Upper lobe of right lung (tissue), 1 donor: Measurements from ENCODE around the gene PTPRK. TPM values are rescaled to one million over a fixed set of nuclear protein-coding genes. Genes with fewer than 3 reads are reported as not detected.

Source experiments
- ATAC-seq: fragments of 200-7000 bp; cut with Tn5 transposase; one replicate; pipeline ENCODE4 v1.9.1; 2020; ENCODE audit warnings: mild to moderate bottlenecking, moderate library complexity
- DNase-seq: peaks from one replicate; pipeline ENCODE4 v3.0.0-alpha.2; 2020
- H3K27ac ChIP-seq: fragments of 200-600 bp; one replicate; pipeline ENCODE4 v1.8.0; 2022
- H3K27me3 ChIP-seq: fragments of 200-600 bp; one replicate; pipeline ENCODE4 v1.8.0; 2022; ENCODE audit warnings: mild to moderate bottlenecking
- H3K36me3 ChIP-seq: fragments of 200-600 bp; one replicate; pipeline ENCODE4 v1.8.0; 2022
- H3K4me1 ChIP-seq: fragments of 200-600 bp; one replicate; pipeline ENCODE4 v1.8.0; 2022
- H3K4me3 ChIP-seq: fragments of 200-600 bp; one replicate; pipeline ENCODE4 v1.8.0; 2022; ENCODE audit warnings: mild to moderate bottlenecking
- H3K9me3 ChIP-seq: fragments of 200-600 bp; one replicate; pipeline ENCODE4 v1.8.0; 2022
- intact Hi-C: fragments of 100-400 bp; cut with DNase I; formaldehyde crosslinking; loops from one replicate; pipeline ENCODE4 v1.11.0; 2022
- total RNA-seq: library from RNA; stranded (reverse); fragmentation: NEBNext Ultra II Directional; extraction: Animal tissue kit (Norgen Biotek cat#: 25700); gene quantifications from one replicate; pipeline ENCODE4 v1.2.1, GENCODE V29; 2021
- TF ChIP-seq, protein P1 (sequence below): fragments of 200-600 bp; IDR thresholded peaks from one replicate; pipeline ENCODE4 v1.8.0; 2022; ENCODE audit warnings: antibody characterized with exemption
- donor health status: DM: no; HTN: yes; CAD: no; lungs with severe emphysema.

Gene PTPRK
- total RNA-seq, 1 donor from 2014 or later = 64.6 TPM

DNA sequence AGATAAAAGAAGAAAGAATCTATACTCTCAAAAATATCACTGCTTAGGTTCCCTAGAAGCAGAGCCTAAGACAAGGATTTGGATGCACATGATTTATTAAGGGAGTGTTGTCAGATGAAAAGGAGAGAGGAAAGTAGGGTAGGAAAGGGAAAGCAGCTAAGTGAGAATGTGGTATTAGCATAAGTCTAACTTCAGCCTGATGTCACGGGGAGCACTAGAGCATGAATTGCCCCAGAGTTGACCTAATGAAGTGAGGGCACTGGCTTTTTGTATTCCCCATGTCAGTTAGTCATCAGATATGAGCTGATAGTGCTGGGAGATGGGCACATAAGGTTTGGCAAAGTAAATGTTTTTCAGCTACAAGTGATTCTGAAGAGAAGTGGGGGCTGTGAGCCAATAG is 490.6 kb downstream of the PTPRK start:
- H3K27ac ChIP-seq = no peak overlapping the region
- H3K4me3 ChIP-seq = no peak overlapping the region
- no peaks in the 10 kb centered on the region for H3K27me3 ChIP-seq
- TF ChIP-seq, protein P1, sequence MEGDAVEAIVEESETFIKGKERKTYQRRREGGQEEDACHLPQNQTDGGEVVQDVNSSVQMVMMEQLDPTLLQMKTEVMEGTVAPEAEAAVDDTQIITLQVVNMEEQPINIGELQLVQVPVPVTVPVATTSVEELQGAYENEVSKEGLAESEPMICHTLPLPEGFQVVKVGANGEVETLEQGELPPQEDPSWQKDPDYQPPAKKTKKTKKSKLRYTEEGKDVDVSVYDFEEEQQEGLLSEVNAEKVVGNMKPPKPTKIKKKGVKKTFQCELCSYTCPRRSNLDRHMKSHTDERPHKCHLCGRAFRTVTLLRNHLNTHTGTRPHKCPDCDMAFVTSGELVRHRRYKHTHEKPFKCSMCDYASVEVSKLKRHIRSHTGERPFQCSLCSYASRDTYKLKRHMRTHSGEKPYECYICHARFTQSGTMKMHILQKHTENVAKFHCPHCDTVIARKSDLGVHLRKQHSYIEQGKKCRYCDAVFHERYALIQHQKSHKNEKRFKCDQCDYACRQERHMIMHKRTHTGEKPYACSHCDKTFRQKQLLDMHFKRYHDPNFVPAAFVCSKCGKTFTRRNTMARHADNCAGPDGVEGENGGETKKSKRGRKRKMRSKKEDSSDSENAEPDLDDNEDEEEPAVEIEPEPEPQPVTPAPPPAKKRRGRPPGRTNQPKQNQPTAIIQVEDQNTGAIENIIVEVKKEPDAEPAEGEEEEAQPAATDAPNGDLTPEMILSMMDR = no peak
- no peaks in the 10 kb centered on the region for H3K36me3 ChIP-seq
- DNase-seq = no peak
- H3K9me3 ChIP-seq = no peaks in the 10 kb centered on the region
- ATAC-seq = no peak
- intact Hi-C loops = no loop called here
- no peaks in the 10 kb centered on the region for H3K4me1 ChIP-seq

DNA sequence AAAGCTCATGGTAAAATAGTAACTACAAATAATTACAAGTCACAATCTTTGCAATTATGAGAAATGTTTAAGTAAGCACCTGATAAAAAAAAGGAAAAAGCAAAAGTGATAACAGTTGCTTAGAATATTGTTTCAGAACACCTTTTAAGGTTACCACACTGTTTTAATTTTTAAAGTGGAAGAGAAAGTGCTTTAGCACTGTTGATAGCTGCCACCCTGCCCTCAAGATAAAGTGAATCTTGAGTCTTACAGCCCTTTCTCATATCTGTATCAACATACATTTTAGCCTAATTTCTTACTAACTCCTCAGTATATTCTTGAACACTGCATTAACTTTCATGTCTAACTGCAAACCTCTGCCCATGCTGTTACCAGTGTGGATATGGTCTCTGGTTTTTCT is 492.2 kb downstream of the PTPRK start:
- intact Hi-C loops = no loop called here
- Histone ChIP-seq H3K4me1 (no peaks in the 10 kb centered on the region), H3K27me3 (no peaks in the 10 kb centered on the region), H3K36me3 (no peaks in the 10 kb centered on the region), H3K4me3 (no peak overlapping the region), H3K27ac (no peak overlapping the region), H3K9me3 (no peaks in the 10 kb centered on the region)
- TF ChIP-seq, protein P1 = no peak
- ATAC-seq (no peak), DNase-seq (no peak)

DNA sequence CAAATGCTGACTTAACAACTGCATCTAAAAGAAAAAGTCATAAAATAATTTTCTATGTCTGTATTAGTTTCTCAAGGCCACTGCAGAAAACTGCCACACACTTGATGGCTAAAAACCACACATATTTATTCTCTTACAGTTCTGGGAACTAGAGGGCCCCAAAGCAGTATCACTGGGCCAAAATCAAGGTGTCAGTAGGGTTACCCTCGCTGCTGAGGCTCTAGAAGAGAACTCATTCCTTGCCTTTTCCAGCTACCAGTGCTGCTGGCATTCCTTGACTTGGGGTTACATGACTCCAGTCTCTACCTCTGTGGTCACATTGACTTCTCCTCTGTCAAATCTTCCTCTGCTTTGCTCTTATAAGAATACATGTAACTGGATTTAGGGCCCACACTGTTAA is 494.9 kb downstream of the PTPRK start:
- ATAC-seq = no peak
- H3K9me3 ChIP-seq = no peaks in the 10 kb centered on the region
- no peaks in the 10 kb centered on the region for H3K4me1 ChIP-seq
- no peak overlapping the region for H3K4me3 ChIP-seq
- H3K36me3 ChIP-seq = no peaks in the 10 kb centered on the region
- intact Hi-C loops = no loop called here
- H3K27ac ChIP-seq = no peak overlapping the region
- TF ChIP-seq, protein P1 = no peak
- no peaks in the 10 kb centered on the region for H3K27me3 ChIP-seq
- no peak for DNase-seq

DNA sequence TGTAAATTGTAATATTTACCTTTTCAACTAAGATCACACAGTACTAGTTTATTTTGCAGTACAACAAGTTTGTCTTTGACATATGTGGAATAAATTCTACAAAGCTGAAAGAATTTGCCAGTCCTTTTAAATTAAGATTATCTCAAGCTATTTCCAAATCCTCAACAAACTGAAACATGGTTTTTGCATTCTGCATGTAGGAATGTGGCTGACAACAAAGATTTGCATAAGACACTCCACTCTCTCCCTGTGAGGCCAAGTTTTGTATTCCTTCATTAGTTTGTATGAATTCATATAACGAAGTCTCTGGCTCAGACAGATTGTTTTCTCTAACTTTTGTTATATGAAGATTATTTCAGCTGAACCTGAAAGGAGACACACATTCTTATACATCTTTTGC is 495.4 kb downstream of the PTPRK start:
- H3K9me3 ChIP-seq = no peaks in the 10 kb centered on the region
- H3K27me3 ChIP-seq = no peaks in the 10 kb centered on the region
- H3K27ac ChIP-seq = no peak overlapping the region
- ATAC-seq = no peak
- TF ChIP-seq, protein P1 = no peak
- H3K4me3 ChIP-seq = no peak overlapping the region
- intact Hi-C loops = no loop called here
- no peak for DNase-seq
- H3K36me3 ChIP-seq = no peaks in the 10 kb centered on the region
- no peaks in the 10 kb centered on the region for H3K4me1 ChIP-seq

DNA sequence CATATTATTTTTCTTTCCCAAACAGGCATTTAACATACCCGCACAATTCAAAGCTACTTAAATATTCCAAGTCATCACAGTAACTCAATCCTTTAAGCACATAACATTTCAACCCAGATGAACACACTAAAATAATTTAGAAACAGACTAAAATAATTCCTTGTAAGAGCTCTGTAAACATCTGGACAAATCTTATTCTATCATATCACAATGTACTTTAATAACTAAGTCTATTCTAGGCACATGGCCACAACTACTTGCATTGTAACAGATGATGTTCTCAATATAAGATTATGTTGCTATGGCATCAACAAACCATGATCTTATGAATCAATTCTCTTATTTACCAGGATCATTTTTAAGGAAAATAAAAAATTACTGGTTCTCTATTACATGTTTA is 496.4 kb downstream of the PTPRK start:
- TF ChIP-seq, protein P1 = no peak
- Histone ChIP-seq H3K27me3 (no peaks in the 10 kb centered on the region), H3K4me1 (no peaks in the 10 kb centered on the region), H3K4me3 (no peak overlapping the region), H3K27ac (no peak overlapping the region), H3K9me3 (no peaks in the 10 kb centered on the region), H3K36me3 (no peaks in the 10 kb centered on the region)
- ATAC-seq = no peak
- no peak for DNase-seq
- intact Hi-C loops = no loop called here

DNA sequence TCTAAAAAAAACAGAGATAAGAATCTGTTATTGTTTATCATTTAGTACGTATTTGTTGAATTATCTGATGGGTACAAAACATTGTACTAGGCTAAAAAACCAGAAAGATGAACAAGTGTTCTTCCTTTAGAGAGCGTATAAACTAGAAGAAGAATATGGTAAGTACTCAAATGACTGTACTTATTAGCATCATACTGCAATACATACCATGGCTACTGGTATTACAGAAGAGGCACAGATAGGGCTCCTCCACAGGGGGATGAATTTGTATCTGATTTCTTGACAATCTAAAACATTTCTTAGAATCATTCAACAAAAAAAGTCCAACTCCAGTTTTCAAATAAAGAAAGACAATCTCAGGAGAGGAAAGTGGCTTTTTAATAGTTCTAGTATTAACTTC is 501.6 kb downstream of the PTPRK start:
- TF ChIP-seq, protein P1 = no peak
- no peaks in the 10 kb centered on the region for H3K27me3 ChIP-seq
- no peaks in the 10 kb centered on the region for H3K36me3 ChIP-seq
- H3K4me1 ChIP-seq = no peaks in the 10 kb centered on the region
- intact Hi-C loops = no loop called here
- DNase-seq = no peak
- H3K9me3 ChIP-seq = no peaks in the 10 kb centered on the region
- H3K4me3 ChIP-seq = no peak overlapping the region
- no peak for ATAC-seq
- H3K27ac ChIP-seq = no peak overlapping the region
